Kasumi-1 (cell line): Measurements from ENCODE around the gene MSLN.

Source experiments
- DNase-seq, 2 experiments: peaks; one replicate each; lab custom pipeline; 2025; lab: John Stamatoyannopoulos, UW

The MSLN gene

GRCh38 chr16:723695-724094 is 36.8 kb upstream of the MSLN start:
- no peak for DNase-seq

- DNase-seq = no peak
Measured at GRCh38 chr16:724188-725040, 36.1 kb upstream of the MSLN start.

GRCh38 chr16:725041-725376 is 35.5 kb upstream of the MSLN start:
- no peak for DNase-seq

GRCh38 chr16:725463-726187 is 34.9 kb upstream of the MSLN start:
- no peak for DNase-seq

- no peak for DNase-seq
Measured at GRCh38 chr16:726188-726437, 34.4 kb upstream of the MSLN start.

- DNase-seq = no peak
Measured at GRCh38 chr16:726438-727290, 33.9 kb upstream of the MSLN start, which contains the start of the genes CCDC78 and HAGHL. Gene CCDC78 (minus strand): TSS chr16:726443. CDS start chr16:726367, 76 bp downstream. Gene HAGHL (plus strand): TSS chr16:727106. CDS start chr16:727510, 404 bp downstream.

GRCh38 chr16:727291-727977 is 33.1 kb upstream of the MSLN start:
- no peak for DNase-seq

- no peak for DNase-seq
Measured at GRCh38 chr16:728131-728889, 32.2 kb upstream of the MSLN start.

GRCh38 chr16:728890-729744 is 31.4 kb upstream of the MSLN start:
- DNase-seq = no peak

- DNase-seq = no peak
Measured at GRCh38 chr16:729768-730665, 30.5 kb upstream of the MSLN start.

- DNase-seq = no peak
Measured at GRCh38 chr16:730666-731509, 29.6 kb upstream of the MSLN start.

GRCh38 chr16:732332-732731 is 28.2 kb upstream of the MSLN start:
- DNase-seq = no peak

GRCh38 chr16:732936-733335 is 27.6 kb upstream of the MSLN start:
- DNase-seq = no peak

- DNase-seq = no peak
Measured at GRCh38 chr16:733382-734207, 26.9 kb upstream of the MSLN start.

GRCh38 chr16:734208-734980 is 26.1 kb upstream of the MSLN start:
- no peak for DNase-seq

GRCh38 chr16:734981-735881 is 25.3 kb upstream of the MSLN start:
- no peak for DNase-seq
